ENCODE data around the gene SP1.
"Not testable (repeated sequence)": the region's sequence is repeated elsewhere in the genome, so short reads cannot be mapped to it uniquely, and the experiment has no call there.

The SP1 gene

DNA sequence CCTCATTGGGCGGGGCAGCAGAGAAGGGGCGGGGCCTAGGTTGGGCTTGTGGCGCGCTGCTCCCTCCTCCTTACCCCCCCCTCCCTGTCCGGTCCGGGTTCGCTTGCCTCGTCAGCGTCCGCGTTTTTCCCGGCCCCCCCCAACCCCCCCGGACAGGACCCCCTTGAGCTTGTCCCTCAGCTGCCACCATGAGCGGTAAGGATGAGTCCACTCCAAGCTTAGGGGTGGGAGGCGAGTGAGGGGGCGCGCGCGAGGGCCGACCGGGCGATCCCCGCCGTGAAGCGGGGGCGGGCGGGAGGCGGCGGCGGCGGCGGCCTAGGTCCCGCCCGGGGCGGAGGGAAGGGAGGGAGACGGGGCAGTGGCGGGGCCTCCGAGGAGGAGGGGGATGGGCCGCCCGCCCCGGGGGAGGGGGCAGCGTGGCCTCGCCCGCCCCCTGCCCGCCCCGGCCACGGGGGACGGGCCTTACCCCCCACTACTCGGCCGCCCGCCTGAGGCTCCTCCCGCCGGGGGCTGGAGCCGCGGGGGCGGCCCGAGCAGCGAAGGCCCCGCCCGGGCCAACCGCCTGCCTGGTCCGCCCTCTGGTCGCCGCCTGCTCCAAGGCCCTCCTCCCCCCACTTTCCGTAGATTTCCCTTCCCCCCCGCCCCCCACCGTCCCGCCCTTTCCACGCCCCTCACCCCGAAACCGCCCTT lies at the start of gene SP1:
SP1 (plus strand) TSS at position 73 of the 690 bp plus-strand sequence; CDS start at position 189, 116 bp downstream.
- DNase-seq, result peak; percentile 100

DNA sequence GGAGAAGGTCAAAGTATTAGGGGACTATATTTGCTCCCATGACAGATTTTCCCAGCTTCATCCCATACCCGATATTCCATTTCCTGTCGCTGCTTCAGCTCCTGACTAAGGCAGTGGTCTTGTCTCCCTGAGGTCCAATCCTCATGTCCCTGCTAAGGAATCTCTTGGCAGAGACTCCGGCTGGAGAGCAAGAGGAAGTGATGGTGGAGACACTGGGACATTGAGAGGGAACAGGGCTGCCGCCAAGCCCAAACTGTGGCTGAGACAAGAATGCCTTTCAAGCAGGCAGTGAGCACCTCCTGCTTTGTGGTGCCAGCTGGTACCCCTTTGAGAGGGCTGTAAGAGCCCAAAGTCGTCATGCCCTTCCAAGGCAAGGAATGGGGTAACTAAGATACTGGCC lies 49.3 kb upstream of the SP1 start:
- no peak for DNase-seq

DNA sequence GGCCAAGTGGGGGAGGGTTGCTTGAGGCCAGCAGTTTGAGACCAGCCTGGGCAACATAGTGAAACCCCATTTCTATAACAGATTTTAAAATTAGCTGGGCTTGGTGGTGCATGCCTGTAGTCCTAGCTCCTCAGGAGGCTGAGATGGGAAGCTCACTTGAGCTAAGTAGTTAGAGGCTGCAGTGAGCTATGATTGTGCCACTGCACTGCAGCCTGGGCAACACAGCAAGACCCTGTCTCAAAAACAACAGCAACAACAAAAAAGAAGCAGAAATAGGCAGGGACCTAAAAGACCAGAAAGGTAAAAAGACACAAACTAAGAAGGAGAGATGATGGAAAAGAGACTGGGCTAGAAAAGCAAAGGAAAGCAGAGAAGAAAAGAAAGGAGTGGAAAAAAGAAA lies 47.6 kb upstream of the SP1 start:
- not testable (repeated sequence) for DNase-seq

DNA sequence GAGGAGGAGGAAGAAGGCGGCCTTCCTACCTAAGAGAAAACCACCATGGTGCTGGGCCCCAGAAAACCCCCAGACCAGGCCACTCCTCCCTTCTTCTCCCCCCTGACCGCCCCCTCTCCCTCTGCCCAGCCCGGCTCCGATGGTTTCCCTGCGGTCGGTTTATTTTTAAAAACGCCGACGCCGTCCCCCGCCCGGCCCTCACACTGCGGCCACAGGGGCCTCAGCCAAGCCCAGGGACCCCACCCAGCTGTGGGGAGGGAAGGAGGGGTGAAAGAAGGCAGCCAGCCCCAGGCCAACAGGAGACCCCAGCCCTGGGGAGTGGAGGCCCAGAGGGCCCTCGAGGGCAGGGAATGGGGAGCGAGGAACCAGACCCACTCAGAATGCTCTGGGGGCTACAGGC lies 47.2 kb upstream of the SP1 start:
- DNase-seq, result no peak

DNA sequence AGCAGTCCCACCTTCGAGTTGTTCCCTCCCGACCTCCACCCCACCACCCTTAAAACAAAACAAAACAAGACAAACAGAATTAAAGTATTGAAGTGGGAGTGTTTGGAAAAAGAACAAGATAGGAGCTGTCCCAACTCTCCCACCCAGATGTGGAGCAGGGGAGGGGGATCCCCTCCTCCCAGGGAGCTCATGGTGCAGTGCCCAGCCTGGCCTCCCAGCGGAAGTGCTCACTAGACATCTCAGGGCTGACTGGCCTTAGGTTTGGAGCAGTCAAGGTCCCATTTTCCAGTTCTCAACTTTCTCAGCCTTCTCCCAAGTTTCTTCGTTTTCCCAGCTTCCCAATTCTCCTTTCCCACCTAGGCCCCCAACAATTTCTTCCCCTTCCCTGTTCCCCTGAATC lies 46.7 kb upstream of the SP1 start:
- no peak for DNase-seq

DNA sequence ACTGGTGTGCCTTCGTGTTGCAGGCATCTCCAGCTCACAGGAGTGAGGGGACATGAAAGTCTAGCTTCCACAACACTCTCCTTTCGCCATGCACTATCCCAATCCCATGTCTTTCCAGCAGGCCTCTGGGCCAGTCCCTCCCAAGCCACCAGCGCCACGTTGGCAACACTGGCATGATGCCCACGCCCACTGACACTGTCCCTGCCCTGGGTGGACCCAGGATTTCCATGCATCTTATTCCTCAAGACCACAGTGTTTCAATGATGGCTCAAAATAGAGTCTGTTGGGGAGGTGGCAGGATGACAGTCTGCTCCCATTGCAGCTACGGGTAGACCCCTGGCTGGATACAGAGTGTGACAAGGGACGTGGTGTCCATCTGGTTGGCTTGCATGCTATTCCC lies 46.1 kb upstream of the SP1 start:
- DNase-seq, result no peak

DNA sequence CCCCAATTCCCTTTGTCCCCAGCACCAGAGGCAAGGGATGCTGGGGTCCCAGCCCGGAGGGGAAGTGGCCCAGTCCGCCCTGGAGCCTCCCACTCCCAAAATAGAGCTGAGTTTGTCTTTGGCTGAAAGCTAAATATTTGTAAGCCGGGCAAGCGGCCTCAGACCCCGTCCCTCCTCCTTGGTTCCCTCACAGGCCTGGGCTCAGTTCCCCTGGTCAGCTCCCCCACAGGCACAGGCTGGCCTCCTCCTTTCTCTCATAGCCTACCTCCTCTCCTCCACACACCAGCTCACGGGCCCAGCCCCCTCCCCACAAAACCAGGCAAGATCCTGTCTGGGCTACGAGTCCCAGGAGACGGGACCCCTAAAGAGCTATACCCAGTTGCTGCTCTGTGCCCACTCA lies 45.2 kb upstream of the SP1 start:
- DNase-seq, result no peak

DNA sequence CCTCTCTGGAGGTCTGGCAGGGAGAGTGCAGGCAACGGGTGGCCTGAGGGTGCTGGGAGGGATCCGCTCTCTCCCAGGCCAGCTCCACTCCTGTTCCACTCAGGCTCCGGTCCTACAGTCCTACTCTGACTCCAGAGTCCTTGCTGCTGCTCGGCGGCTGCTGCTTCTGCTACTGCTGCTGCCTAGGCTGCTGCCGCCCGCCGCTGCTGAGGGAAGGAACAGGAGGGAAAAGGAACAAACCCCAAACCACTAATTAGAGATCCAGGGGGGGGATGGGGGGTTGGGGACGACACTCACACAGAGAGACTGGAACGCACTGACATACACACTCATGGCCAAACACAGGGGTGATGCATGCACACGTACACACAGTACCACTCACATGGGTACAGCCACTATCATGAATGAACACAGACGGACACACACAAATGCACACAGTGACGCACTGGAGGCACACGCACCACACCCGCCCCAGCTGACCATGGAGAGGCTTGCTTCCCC lies 43.7 kb upstream of the SP1 start, which contains the start of gene SP7:
SP7 (minus strand) TSS at position 174 of the 501 bp plus-strand sequence. CDS start 708 bp downstream, outside the sequence.
- DNase-seq, result no peak

DNA sequence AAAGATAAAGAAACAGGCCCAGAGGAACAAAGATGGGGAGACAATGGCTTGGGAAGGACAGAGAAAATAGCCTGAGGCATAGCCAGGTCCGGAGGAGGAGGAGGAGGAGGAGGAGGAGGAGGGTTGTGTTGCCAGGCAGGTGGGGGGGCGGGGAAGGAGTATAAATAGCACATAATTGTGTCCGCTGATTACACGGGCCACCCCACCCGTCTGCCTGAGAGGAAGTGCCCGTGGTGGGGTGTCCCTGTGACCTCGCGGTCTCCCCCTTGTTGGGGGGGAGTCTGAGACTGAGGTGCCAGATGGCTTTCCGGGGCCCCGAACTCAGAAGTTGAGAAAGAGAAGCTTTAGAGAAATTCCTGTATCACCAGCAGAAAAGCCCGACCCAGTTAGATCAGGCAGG lies 42.0 kb upstream of the SP1 start:
- no peak for DNase-seq

DNA sequence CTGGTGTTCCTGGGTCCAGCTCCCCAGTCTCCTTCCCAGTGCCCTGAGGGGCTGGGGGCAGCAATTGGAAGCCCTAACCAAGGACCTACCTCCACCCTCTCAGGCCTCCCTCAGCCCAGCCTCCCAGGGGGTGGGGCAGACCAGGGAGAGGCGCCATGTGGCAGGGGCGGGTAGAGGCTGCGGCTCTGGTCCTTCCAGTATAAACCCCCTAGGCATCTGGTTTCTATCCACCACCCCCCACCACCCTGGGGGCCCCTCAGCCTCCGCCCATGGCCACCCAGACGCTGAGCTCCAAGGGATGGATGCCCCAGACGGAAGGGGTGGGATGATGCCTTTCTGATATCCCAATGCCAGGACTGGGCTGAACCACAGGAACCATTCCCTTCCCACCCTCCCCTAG lies 41.1 kb upstream of the SP1 start:
- DNase-seq, result no peak

DNA sequence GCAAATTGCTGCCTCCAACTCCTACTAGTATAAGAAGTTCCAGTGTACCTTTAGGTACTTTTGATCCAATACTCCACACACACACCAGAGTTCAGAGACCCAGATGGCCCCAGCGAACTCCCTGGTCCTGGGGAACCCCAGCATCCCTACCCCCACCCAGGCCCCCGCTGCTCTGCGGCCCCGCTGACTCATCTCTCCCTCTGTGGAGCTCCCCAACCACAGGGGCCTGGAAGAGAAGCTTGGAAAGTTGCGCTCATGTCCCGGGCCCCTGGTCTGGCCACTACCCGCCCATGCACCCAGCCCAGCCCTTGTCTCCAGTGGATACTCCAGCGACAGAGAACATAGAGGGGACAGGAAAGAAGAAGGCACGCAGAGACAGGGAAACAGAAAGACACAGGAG lies 39.6 kb upstream of the SP1 start:
- DNase-seq, result no peak

DNA sequence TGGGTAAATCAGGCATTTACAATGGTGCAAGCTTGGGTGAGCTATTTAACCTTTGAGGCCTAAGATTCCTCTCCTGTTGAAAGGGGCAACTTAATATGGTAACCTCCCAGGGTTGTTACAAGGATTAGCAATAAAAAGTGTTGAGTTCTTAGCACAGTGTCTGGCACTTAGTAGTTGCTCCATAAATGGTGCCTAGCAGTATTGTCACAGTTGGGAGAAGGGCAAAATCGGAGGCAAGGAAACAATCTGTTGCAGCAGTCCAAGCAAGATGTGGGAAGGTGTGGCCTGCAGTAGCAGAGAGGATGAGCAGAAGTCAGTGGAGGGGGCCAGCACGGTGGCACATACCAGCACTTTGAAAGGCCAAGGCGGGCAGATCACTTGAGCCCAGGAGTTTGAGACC lies 36.5 kb upstream of the SP1 start:
- DNase-seq, result no peak

DNA sequence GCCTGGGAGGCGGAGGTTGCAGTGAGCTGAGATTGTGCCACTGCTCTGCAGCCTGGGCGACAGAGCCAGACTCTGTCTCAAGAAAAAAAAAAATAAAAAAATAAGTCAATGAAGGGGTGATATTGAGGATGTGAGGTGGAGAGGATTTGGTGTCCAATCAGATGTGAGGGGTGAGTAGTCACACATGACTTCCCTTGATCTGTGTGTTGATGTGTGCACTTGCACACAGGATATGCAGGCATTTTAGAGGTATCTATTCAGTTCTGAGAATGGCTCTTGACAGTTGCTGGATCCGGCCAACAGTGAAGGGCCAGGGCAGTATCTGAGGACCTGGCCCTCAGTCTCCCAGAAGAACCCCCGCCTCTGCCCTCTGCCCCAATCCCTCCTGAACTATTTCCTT lies 36.0 kb upstream of the SP1 start:
- no peak for DNase-seq

DNA sequence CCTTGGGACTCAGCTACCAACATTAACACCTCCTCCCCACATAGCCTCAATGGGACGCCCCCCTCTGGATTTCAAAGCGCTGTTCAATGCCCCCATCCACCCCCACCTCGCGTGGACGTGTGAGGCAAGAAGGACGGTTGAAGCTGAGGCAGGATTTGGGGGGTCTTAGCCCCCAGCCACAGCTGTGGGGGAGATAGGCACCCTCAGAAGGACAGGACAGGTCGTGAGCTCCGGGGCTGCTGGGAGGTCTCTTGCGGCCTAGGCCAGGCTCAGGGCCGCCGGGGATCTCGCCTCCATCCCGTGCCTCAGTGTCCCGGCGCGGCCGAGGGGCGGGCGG lies 35.5 kb upstream of the SP1 start:
- no peak for DNase-seq

DNA sequence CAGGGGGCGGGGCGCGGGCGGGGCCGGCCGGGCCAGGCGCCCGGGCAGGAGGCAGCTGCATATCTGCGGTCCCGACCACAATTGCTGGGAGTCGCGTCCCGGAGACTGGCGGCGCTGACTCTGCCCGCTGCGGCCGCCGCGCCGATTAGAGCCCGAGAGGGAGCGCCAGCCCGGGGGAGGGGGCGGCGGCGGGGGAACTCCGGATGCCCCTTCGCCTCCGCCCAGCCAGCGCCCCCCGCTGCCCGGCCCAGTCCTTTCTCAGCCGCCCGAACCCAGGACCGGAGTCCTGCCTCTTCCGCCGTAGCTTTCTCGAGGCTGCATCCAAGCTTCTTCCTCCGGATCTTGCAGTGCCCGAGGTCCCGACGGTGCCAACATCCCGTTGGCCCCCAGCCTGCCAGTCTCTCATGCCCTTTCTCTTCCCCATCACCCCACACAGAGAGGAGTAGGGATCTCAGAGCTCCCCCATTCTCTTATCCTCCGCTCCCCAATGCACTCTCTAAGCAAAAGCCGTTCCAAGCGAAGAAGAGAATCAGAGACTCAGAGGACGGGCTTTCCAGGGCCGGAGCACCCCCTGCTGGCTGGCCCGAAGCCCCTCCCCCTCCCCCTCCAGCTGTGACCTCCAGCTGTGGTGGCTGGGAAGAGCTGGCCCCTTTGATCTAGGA lies 35.0 kb upstream of the SP1 start:
- DNase-seq, result peak; percentile 90

DNA sequence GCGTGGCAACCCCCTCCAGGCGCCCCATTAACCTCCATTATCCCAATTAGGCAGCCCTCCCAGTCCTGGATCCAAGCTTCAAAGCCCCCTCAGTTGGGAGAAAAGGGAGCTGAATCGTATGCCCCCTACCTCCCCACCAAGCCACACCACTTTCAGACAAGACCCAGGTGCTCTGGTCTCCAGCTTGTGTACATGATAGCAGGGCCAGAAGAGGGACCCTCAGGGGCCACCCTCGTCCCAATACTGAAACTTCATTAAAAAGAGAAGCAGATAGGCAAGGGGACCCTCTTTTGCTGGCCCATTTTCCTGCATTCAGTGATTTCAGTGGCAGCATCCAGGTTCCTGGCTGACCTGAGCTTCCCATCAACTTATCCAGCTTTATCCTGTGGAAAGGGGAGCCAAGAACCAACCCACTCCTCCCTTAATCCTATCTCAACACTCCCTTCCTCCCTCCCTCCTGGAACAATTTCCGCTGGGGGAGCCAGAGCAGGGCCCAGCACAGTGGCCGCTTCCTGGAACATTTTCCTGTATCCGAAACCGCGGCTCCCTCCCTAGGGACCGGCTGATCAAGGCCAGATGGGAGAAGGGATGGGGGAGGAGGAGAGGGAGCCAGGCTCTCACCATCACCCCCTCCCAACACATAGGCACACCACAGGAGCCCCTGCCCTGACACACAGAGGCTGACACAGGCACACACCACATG lies 34.3 kb upstream of the SP1 start:
- DNase-seq, result peak; percentile 77

DNA sequence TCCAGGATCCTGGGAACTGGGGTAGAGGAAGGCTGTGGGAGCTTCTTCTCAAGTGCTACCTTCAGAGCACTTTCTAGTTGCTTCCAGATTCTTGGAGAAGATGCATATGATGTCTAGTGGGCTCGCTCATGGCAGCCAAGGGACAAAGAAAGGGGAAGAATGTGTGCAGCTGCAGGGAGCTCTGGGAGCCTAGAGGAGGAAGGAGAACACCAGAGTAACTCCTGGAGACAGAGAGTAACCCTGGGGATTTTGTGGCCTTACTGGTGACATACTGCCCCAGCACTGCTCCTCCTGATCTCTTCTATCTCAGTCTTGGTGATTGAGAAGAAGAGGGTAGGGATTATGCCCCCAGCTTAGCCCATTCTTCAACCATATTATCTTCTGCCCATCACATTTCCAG lies 33.5 kb upstream of the SP1 start:
- DNase-seq, result no peak

DNA sequence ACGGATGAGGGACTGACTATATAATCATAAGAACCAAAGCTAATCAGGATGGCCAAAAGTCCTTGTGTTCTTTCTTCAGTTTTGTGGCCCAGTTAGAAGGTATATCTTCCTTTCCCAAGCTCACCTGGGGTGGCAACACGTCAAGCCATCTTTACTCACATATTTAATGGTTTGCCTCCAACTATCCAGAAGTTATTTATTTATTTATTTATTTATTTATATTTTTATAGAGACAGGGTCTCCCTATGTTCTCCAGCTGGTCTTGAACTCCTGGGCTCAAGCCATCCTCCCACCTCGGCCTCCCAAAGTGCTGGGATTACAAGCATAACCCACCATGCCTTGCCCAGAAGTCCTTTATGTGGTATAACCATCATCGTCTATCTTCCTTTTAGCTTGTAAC lies 32.1 kb upstream of the SP1 start:
- DNase-seq, result no peak

DNA sequence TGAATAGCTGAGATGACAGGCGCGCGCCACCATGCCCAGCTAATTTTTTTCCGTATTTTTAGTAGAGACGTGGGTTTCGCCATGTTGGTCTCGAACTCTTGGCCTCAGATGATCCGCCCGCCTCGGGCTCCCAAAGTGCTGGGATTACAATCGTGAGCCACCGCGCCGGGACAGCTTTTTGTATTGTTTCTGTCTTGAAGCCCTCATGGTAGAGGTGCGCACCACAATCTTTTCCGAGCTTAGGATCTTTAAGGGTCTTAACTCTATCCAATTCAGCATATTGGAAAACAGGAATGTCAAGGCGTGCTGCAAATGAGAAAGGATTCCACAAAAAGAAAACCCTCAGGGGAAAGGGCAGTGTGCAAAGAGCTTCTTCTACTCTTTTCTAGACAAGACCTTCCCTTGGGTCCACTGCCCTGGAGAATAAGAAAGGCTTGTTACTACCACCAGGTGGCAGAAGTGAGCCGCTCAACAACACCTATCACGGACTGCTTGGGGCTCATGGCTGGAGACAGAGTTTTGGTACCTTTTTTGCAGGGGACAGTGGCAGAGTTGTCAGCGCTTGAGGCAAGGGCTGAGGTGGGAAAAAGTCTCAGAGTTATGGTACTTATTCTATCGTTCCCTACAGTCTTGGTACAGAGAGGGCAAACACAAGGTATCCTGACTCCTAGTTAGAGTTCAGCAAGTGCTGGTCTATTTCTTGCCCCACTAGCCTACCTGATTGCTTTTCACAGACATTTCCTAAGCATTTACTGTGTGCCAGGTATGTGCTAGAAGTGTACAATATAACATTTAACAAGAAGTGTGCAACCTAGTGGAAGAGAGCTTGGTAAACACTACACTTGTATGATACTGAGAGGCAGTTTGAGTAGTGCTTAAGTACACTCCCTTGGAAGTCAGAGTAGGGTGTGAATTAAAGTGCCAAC lies 27.4 kb upstream of the SP1 start:
- DNase-seq, result peak; percentile 87

DNA sequence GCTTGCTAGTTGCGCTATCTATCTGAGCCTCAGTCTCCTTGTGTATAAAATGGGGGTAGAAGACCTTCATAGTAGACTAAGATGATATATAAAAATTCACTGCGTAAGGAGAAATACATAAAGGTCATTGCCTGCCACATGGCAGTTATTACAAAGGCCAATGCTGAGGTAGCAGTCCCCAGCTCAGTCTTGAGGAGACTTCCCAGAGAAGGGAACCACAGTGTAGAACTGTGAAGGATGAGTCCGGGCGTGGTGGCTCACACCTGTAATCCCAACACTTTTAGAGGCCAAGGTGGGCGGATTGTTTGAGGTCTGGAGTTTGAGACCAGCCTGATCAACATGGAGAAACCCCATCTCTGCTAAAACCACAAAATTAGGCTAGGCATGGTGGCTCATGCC lies 26.7 kb upstream of the SP1 start:
- no peak for DNase-seq

DNA sequence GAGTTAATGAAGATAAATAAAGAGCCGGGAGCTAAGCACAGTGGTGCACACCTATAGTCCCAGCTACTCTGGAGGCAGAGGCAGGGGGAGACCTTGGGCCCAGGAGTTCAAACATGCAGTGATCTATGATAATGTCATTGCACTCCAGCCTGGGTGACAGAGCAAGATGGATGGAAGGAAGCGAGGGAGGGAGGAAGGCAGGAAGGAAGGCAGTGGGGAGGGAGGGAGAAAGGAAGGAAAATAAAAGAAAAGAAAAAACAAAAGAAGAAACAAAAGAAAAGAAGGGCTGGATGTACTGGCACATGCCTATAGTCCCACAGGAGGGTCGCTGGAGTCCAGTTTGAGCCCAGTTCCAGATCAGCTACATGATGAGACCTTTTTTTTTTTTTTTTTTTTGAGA lies 24.9 kb upstream of the SP1 start:
- no peak for DNase-seq

DNA sequence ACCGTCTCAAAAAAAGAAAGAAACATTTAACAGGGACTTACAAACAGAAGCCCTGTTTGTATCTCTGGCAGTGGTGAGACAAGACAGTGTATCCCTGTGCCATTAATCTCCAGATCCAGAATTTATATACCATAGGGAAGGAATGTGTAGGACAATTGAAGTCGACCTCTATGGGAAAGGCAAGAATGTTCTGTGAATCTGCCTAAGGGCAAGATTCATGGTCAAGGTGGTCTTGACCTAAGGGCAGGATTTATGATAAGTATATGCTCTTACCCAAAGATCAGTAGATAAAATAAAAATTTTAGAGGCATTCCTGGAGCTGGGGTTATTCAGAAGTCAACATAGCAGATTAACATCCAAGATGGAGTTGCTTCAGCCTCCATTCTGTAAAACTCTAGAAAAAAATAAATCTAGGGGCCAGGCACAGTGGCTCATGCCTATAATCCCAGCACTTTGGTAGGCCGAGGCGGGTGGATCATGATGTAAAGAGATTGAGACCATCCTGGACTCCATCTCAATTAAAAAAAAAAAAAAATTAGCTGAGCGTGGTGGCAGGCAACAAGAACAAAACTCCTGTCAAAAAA lies 21.0 kb upstream of the SP1 start:
- DNase-seq, result no peak

DNA sequence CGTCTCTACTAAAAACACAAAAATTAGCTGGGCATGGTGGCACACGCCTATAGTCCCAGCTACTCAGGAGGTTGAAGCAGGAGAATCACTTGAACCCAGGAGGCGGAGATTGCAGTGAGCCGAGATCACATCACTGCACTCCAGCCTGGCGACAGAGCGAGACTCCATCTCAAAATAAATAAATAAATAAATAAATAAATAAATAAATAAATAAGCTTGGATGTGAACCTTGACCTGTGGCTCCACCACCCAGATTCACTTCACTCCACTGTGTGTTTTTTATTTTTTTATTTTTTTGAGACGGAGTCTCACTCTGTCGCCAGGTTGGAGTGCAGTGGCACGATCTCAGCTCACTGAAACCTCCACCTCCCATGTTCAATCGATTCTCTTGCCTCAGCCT lies 18.3 kb upstream of the SP1 start:
- DNase-seq, result not testable (repeated sequence)
